Thyroid gland (tissue), 4 donors: Measurements from ENCODE around the gene FBXW4.

Experiments
- CTCF ChIP-seq, 6 experiments: fragments of 200-600 bp in 3 of 6; fragments of 450-650 bp in 3 of 6; sonication (generic) in 3 of 6; IDR thresholded peaks; one replicate each; pipeline ENCODE4 v1.5.1; 2016 to 2019; ENCODE audit warnings: antibody characterized with exemption in 6 of 6, mild to moderate bottlenecking in 2 of 6, inconsistent platforms in 1 of 6, moderate library complexity in 1 of 6
- POLR2A ChIP-seq, 2 donors: fragments of 450-650 bp; IDR thresholded peaks; one replicate each; pipeline ENCODE4 v1.6.1; 2017; ENCODE audit warnings: antibody characterized with exemption in 2 of 2, mild to moderate bottlenecking in 2 of 2, moderate library complexity in 1 of 2

DNA sequence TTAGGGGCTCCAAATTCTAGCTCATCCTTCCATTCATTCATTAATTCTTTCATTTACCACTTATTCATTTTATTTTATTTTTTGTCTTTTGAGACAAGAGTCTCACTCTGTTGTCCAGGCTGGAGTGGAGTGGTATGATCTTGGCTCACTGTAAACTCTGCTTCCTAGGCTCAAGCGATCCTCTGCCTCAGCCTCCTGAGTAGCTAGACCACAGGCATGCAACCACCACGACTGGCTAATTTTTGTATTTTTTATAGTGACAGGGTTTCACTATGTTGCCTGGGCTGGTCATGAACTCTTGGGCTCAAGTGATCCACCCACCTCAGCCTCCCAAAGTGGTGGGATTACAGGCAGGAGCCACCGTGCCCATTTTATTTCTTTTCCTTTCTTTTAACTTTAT lies 49.3 kb upstream of the FBXW4 start:
- TF ChIP-seq CTCF (IDR thresholded peaks at IDR 0.05): no peak
- no peak for TF ChIP-seq POLR2A (IDR thresholded peaks at IDR 0.05)
